HCT116 (cell line): ENCODE results near the gene DNAJC18.

Experiments
- CTCF ChIP-seq, 3 experiments: fragments of 200-600 bp in 1 of 3; sonication (generic) in 1 of 3; IDR thresholded peaks in 2 of 3; conservative IDR thresholded peaks in 1 of 3; 2 replicates each; pipeline ENCODE4 v1.5.1; 2012 to 2017; ENCODE audit warnings: low read depth in 2 of 3, low read length in 2 of 3, antibody characterized with exemption in 1 of 3, borderline replicate concordance in 1 of 3, control low read depth in 1 of 3, mild to moderate bottlenecking in 1 of 3, mixed read lengths in 1 of 3, mixed run types in 1 of 3, moderate library complexity in 1 of 3; ENCODE audit not compliant: insufficient read depth in 1 of 3
- EZH2 ChIP-seq: fragments of 200-600 bp; sonication (generic); IDR thresholded peaks from 2 replicates; pipeline ENCODE4 v1.6.1; 2017; ENCODE audit warnings: antibody characterized with exemption, mixed run types
- POLR2A ChIP-seq: IDR thresholded peaks from 2 replicates; pipeline ENCODE4 v1.7.0; 2011; ENCODE audit warnings: borderline replicate concordance; ENCODE audit not compliant: insufficient read depth, insufficient read length; ENCODE audit errors: extremely low read depth
- POLR2AphosphoS5 ChIP-seq: IDR thresholded peaks from 2 replicates; pipeline ENCODE4 v1.6.1; 2011; ENCODE audit warnings: mild to moderate bottlenecking, low read depth, low read length, moderate library complexity

- no peak for TF ChIP-seq EZH2
- TF ChIP-seq POLR2AphosphoS5: peak; percentile 66
- no peak for TF ChIP-seq CTCF (IDR thresholded peaks at IDR 0.05 in 2 of 3, conservative IDR thresholded peaks at IDR 0.05 in 1 of 3; ENCODE audit: borderline replicate concordance in 1 of 3, insufficient read depth in 1 of 3, low read depth in 2 of 3, low read length in 2 of 3)
- peak; percentile 55 for TF ChIP-seq POLR2A
Measured at GRCh38 chr5:139482050-139482889, 42.9 kb upstream of the DNAJC18 start, which contains the start of gene STING1.
